SK-N-SH (cell line): ENCODE data around the gene NPIPA3.
"Not testable (repeated sequence)": the region's sequence is repeated elsewhere in the genome, so short reads cannot be mapped to it uniquely, and the experiment has no call there.

Experiments
- EP300 ChIP-seq, 2 experiments: IDR thresholded peaks; 2 replicates each; pipeline versions ENCODE4 v1.4.0 to v1.6.1; 2012; ENCODE audit warnings: borderline replicate concordance in 1 of 2, low read depth in 1 of 2, low read length in 1 of 2
- SMC3 ChIP-seq: IDR thresholded peaks from 2 replicates; pipeline ENCODE4 v1.6.1; 2012; ENCODE audit warnings: low read depth, low read length, improper control_type of control experiment
- TAF1 ChIP-seq: IDR thresholded peaks from 2 replicates; pipeline ENCODE4 v1.6.1; 2012; ENCODE audit warnings: low read depth, mild to moderate bottlenecking, low read length, moderate library complexity, borderline replicate concordance
- TF ChIP-seq, protein P1 (sequence below): fragments of 200-600 bp; sonication (generic); IDR thresholded peaks from 2 replicates; pipeline ENCODE4 v1.6.1; 2017; ENCODE audit warnings: antibody characterized with exemption, mild to moderate bottlenecking, moderate library complexity
- TF ChIP-seq, protein P2 (sequence below): IDR thresholded peaks from 2 replicates; pipeline ENCODE4 v1.6.1; 2012; ENCODE audit warnings: mild to moderate bottlenecking, low read depth, low read length, moderate library complexity

- TF ChIP-seq TAF1; SMC3; EP300 (IDR thresholded peaks at IDR 0.05; ENCODE audit: borderline replicate concordance in 1 of 2, low read depth in 1 of 2, low read length in 1 of 2): not testable (repeated sequence)
- TF ChIP-seq, protein P1, sequence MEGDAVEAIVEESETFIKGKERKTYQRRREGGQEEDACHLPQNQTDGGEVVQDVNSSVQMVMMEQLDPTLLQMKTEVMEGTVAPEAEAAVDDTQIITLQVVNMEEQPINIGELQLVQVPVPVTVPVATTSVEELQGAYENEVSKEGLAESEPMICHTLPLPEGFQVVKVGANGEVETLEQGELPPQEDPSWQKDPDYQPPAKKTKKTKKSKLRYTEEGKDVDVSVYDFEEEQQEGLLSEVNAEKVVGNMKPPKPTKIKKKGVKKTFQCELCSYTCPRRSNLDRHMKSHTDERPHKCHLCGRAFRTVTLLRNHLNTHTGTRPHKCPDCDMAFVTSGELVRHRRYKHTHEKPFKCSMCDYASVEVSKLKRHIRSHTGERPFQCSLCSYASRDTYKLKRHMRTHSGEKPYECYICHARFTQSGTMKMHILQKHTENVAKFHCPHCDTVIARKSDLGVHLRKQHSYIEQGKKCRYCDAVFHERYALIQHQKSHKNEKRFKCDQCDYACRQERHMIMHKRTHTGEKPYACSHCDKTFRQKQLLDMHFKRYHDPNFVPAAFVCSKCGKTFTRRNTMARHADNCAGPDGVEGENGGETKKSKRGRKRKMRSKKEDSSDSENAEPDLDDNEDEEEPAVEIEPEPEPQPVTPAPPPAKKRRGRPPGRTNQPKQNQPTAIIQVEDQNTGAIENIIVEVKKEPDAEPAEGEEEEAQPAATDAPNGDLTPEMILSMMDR = not testable (repeated sequence)
- TF ChIP-seq, protein P2, sequence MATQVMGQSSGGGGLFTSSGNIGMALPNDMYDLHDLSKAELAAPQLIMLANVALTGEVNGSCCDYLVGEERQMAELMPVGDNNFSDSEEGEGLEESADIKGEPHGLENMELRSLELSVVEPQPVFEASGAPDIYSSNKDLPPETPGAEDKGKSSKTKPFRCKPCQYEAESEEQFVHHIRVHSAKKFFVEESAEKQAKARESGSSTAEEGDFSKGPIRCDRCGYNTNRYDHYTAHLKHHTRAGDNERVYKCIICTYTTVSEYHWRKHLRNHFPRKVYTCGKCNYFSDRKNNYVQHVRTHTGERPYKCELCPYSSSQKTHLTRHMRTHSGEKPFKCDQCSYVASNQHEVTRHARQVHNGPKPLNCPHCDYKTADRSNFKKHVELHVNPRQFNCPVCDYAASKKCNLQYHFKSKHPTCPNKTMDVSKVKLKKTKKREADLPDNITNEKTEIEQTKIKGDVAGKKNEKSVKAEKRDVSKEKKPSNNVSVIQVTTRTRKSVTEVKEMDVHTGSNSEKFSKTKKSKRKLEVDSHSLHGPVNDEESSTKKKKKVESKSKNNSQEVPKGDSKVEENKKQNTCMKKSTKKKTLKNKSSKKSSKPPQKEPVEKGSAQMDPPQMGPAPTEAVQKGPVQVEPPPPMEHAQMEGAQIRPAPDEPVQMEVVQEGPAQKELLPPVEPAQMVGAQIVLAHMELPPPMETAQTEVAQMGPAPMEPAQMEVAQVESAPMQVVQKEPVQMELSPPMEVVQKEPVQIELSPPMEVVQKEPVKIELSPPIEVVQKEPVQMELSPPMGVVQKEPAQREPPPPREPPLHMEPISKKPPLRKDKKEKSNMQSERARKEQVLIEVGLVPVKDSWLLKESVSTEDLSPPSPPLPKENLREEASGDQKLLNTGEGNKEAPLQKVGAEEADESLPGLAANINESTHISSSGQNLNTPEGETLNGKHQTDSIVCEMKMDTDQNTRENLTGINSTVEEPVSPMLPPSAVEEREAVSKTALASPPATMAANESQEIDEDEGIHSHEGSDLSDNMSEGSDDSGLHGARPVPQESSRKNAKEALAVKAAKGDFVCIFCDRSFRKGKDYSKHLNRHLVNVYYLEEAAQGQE = not testable (repeated sequence)
Measured at GRCh38 chr16:14694129-14694528, 9.1 kb upstream of the NPIPA3 start, which contains the start of gene PLA2G10.
